T-cell (primary cell): ENCODE data around the gene PAPPA. TPM values are rescaled to one million over a fixed set of nuclear protein-coding genes. Genes with fewer than 3 reads are reported as not detected.

ENCODE experiments used
- ATAC-seq, 4 experiments: fragments of 200-7000 bp in 3 of 4; fragments of 150-1000 bp in 1 of 4; cut with Tn5 transposase; replicated peaks in 1 of 4; 1 replicate in 3 of 4; 2 replicates in 1 of 4; pipeline ENCODE4 v1.10.0; 2021; ENCODE audit warnings: moderate library complexity in 3 of 4, mild to moderate bottlenecking in 2 of 4, moderate number of reproducible peaks in 1 of 4
- CTCF ChIA-PET, 2 donors: fragments of 300-600 bp; sonication (Branson Sonifier 250); formaldehyde crosslinking; loops; one replicate each; lab custom pipeline; 2022; ENCODE audit warnings: antibody characterized with exemption in 2 of 2; lab: Charles Lee
- POLR2A ChIA-PET, 2 donors: fragments of 300-600 bp; sonication (Branson Sonifier 250); formaldehyde crosslinking; loops; one replicate each; lab custom pipeline; 2022; ENCODE audit warnings: antibody characterized with exemption in 2 of 2; lab: Charles Lee
- DNase-seq, 35 experiments: peaks; one replicate each; pipeline versions ENCODE4 v3.0.0 to v3.0.0-alpha.2; 2013 to 2023
- H3K27ac ChIP-seq: one replicate; pipeline ENCODE4 v1.5.1; 2013; ENCODE audit warnings: low read length
- H3K27me3 ChIP-seq, 2 experiments: replicated peaks in 1 of 2; 1 replicate in 1 of 2; 2 replicates in 1 of 2; pipeline versions ENCODE4 v1.6.1 to v1.7.0; 2013; ENCODE audit warnings: low read length in 1 of 2, mixed read lengths in 1 of 2; ENCODE audit not compliant: control insufficient read depth in 2 of 2, insufficient read depth in 2 of 2; ENCODE audit errors: extremely low read depth in 1 of 2
- H3K36me3 ChIP-seq, 2 donors: 1 replicate in 1 of 2; 2 replicates in 1 of 2; pipeline versions ENCODE4 v1.6.1 to v1.7.0; 2013; ENCODE audit warnings: low read length in 1 of 2; ENCODE audit not compliant: control insufficient read depth in 2 of 2, insufficient read depth in 1 of 2; ENCODE audit errors: extremely low read depth in 1 of 2
- H3K4me1 ChIP-seq, 2 experiments: 1 replicate in 1 of 2; 2 replicates in 1 of 2; pipeline versions ENCODE4 v1.6.1 to v1.7.0; 2013; ENCODE audit warnings: low read length in 2 of 2, mixed read lengths in 1 of 2; ENCODE audit not compliant: insufficient read depth in 2 of 2, control insufficient read depth in 1 of 2; ENCODE audit errors: extremely low read depth in 1 of 2
- H3K4me3 ChIP-seq, 2 donors: 1 replicate in 1 of 2; 2 replicates in 1 of 2; pipeline versions ENCODE4 v1.5.1 to v1.7.0; 2013; ENCODE audit warnings: mild to moderate bottlenecking in 2 of 2, low read length in 1 of 2, moderate library complexity in 1 of 2; ENCODE audit not compliant: control insufficient read depth in 1 of 2; ENCODE audit errors: extremely low read depth in 1 of 2
- H3K9me3 ChIP-seq: 2 replicates; pipeline ENCODE4 v1.7.0; 2013
- H3K27ac Mint-ChIP-seq, 2 donors: one replicate each; pipeline ENCODE4 v1.8.0; 2020 to 2021; ENCODE audit warnings: mild to moderate bottlenecking in 2 of 2, mixed read lengths in 2 of 2
- H3K27me3 Mint-ChIP-seq, 2 donors: one replicate each; pipeline ENCODE4 v1.8.0; 2021 to 2022; ENCODE audit warnings: mixed read lengths in 2 of 2
- H3K36me3 Mint-ChIP-seq: one replicate; pipeline ENCODE4 v1.8.0; 2021; ENCODE audit warnings: mixed read lengths
- H3K4me1 Mint-ChIP-seq, 3 donors: one replicate each; pipeline ENCODE4 v1.8.0; 2020 to 2022; ENCODE audit warnings: mixed read lengths in 3 of 3, mild to moderate bottlenecking in 1 of 3
- H3K4me3 Mint-ChIP-seq, 3 donors: one replicate each; pipeline ENCODE4 v1.8.0; 2020 to 2022; ENCODE audit warnings: mild to moderate bottlenecking in 3 of 3, mixed read lengths in 3 of 3, moderate library complexity in 3 of 3
- H3K9me3 Mint-ChIP-seq, 3 donors: one replicate each; pipeline ENCODE4 v1.8.0; 2020 to 2022; ENCODE audit warnings: mixed read lengths in 3 of 3
- WGBS: methylation state at CpG from one replicate; pipeline ENCODE4 v1.1.5; 2013; ENCODE audit warnings: missing lambda C conversion rate; ENCODE audit not compliant: insufficient coverage; 5-methylcytosine and 5-hydroxymethylcytosine counted together
- total RNA-seq, 35 experiments: library from RNA in 6 of 35; stranded (reverse) in 6 of 35; fragments of 120-200 nt in 1 of 35; gene quantifications; one replicate each; pipeline versions ENCODE4 v1.2.1 to v1.2.4 and lab custom pipeline; 2013 to 2026

PAPPA gene
- total RNA-seq, 5 donors from 2014 or later (not counting 1 experiment from before 2014, with no cell fraction given), result 0.03 to 0.09 (median 0.07) TPM; not detected in 2

GRCh38 chr9:116189683-116190082 is 36.1 kb downstream of the PAPPA start:
- H3K9me3 Mint-ChIP-seq, result peaks cover 0 to 10% (median 0%) of the 10 kb centered on the region in 3 donors
- H3K4me1 Mint-ChIP-seq, result no peaks in the 10 kb centered on the region
- ChIA-PET CTCF (no interaction called here), POLR2A (no interaction called here)
- Histone ChIP-seq H3K4me3 (no peak overlapping the region), H3K9me3 (no peaks in the 10 kb centered on the region), H3K4me1 (no peaks in the 10 kb centered on the region), H3K36me3 (no peaks in the 10 kb centered on the region), H3K27me3 (no peaks in the 10 kb centered on the region), H3K27ac (no peak overlapping the region)
- no peak overlapping the region for H3K4me3 Mint-ChIP-seq
- DNase-seq (no peak), ATAC-seq (no peak)
- no peak overlapping the region for H3K27ac Mint-ChIP-seq
- WGBS, result 22% methylated on average over 1 of the region's 5 CpGs
- no peaks in the 10 kb centered on the region for H3K36me3 Mint-ChIP-seq
- H3K27me3 Mint-ChIP-seq, result peaks cover 0 to 5% of the 10 kb centered on the region in 2 donors

- WGBS, result 79% methylated on average over 5 of the region's 6 CpGs
- H3K4me3 Mint-ChIP-seq, result no peak overlapping the region
- no peak overlapping the region for H3K27ac Mint-ChIP-seq
- no peaks in the 10 kb centered on the region for H3K36me3 Mint-ChIP-seq
- DNase-seq (no peak), ATAC-seq (no peak)
- H3K27me3 ChIP-seq, result no peaks in the 10 kb centered on the region
- H3K9me3 Mint-ChIP-seq, result peaks cover 0 to 10% (median 0%) of the 10 kb centered on the region in 3 donors
- H3K9me3 ChIP-seq, result no peaks in the 10 kb centered on the region
- no peaks in the 10 kb centered on the region for H3K4me1 Mint-ChIP-seq
- POLR2A ChIA-PET, result no interaction called here
- H3K27me3 Mint-ChIP-seq, result peaks cover 0 to 5% of the 10 kb centered on the region in 2 donors
- CTCF ChIA-PET, result interaction anchor here in 1 of 2 donors (0.6 kb wide), 1 partner anchor 358 kb away, joined by 3 read pairs; no protein-coding TSS in a partner anchor
- no peak overlapping the region for H3K27ac ChIP-seq
- H3K4me3 ChIP-seq, result no peak overlapping the region
- no peaks in the 10 kb centered on the region for H3K36me3 ChIP-seq
- H3K4me1 ChIP-seq, result no peaks in the 10 kb centered on the region
Measured at GRCh38 chr9:116190637-116191396, 37.2 kb downstream of the PAPPA start.

GRCh38 chr9:116191576-116192415 is 38.2 kb downstream of the PAPPA start:
- Histone ChIP-seq H3K27ac (no peak overlapping the region), H3K4me1 (no peaks in the 10 kb centered on the region), H3K4me3 (no peak overlapping the region), H3K36me3 (no peaks in the 10 kb centered on the region), H3K27me3 (no peaks in the 10 kb centered on the region), H3K9me3 (no peaks in the 10 kb centered on the region)
- Mint-ChIP-seq H3K27ac (no peak overlapping the region), H3K36me3 (no peaks in the 10 kb centered on the region), H3K4me3 (no peak overlapping the region), H3K9me3 (peaks cover 0 to 12% (median 0%) of the 10 kb centered on the region in 3 donors), H3K4me1 (no peaks in the 10 kb centered on the region), H3K27me3 (peaks cover 0 to 5% of the 10 kb centered on the region in 2 donors)
- POLR2A ChIA-PET, result no interaction called here
- no peak for DNase-seq
- no peak for ATAC-seq
- CTCF ChIA-PET, result interaction anchor here in 1 of 2 donors (0.6 kb wide), 1 partner anchor 357 kb away, joined by 3 read pairs; no protein-coding TSS in a partner anchor
- WGBS, result 60% methylated on average over 1 of the region's 2 CpGs

- no peak for DNase-seq
- H3K36me3 Mint-ChIP-seq, result no peaks in the 10 kb centered on the region
- H3K4me3 Mint-ChIP-seq, result no peak overlapping the region
- Histone ChIP-seq H3K4me1 (no peaks in the 10 kb centered on the region), H3K27me3 (no peaks in the 10 kb centered on the region), H3K4me3 (no peak overlapping the region), H3K27ac (no peak overlapping the region), H3K9me3 (no peaks in the 10 kb centered on the region), H3K36me3 (no peaks in the 10 kb centered on the region)
- H3K4me1 Mint-ChIP-seq, result no peaks in the 10 kb centered on the region
- ChIA-PET POLR2A (no interaction called here), CTCF (no interaction called here)
- peaks cover 0 to 10% of the 10 kb centered on the region in 2 donors for H3K27me3 Mint-ChIP-seq
- peaks cover 0 to 14% (median 0%) of the 10 kb centered on the region in 3 donors for H3K9me3 Mint-ChIP-seq
- no peak for ATAC-seq
- H3K27ac Mint-ChIP-seq, result no peak overlapping the region
Measured at GRCh38 chr9:116193636-116194035, 40.0 kb downstream of the PAPPA start.

- H3K4me1 ChIP-seq, result no peaks in the 10 kb centered on the region
- no CpG with 5 or more reads among the region's 2 CpGs for WGBS
- Mint-ChIP-seq H3K4me1 (no peaks in the 10 kb centered on the region), H3K27me3 (peaks cover 2 to 10% of the 10 kb centered on the region in 2 donors), H3K4me3 (no peak overlapping the region), H3K9me3 (peaks cover 0 to 17% (median 0%) of the 10 kb centered on the region in 3 donors), H3K27ac (no peak overlapping the region), H3K36me3 (no peaks in the 10 kb centered on the region)
- H3K27me3 ChIP-seq, result no peaks in the 10 kb centered on the region
- no peaks in the 10 kb centered on the region for H3K9me3 ChIP-seq
- POLR2A ChIA-PET, result no interaction called here
- no peak overlapping the region for H3K27ac ChIP-seq
- CTCF ChIA-PET, result no interaction called here
- DNase-seq, result no peak
- no peak overlapping the region for H3K4me3 ChIP-seq
- ATAC-seq, result no peak
- H3K36me3 ChIP-seq, result no peaks in the 10 kb centered on the region
Measured at GRCh38 chr9:116196806-116197205, 43.2 kb downstream of the PAPPA start.

GRCh38 chr9:116198344-116198743 is 44.8 kb downstream of the PAPPA start:
- no peaks in the 10 kb centered on the region for H3K4me1 Mint-ChIP-seq

More at GRCh38 chr9:116198344-116198743, 44.8 kb downstream of the PAPPA start:
- Histone ChIP-seq H3K27me3 (no peaks in the 10 kb centered on the region), H3K4me3 (no peak overlapping the region), H3K9me3 (no peaks in the 10 kb centered on the region), H3K4me1 (no peaks in the 10 kb centered on the region), H3K27ac (no peak overlapping the region), H3K36me3 (no peaks in the 10 kb centered on the region)
- no peak overlapping the region for H3K27ac Mint-ChIP-seq
- no peak overlapping the region for H3K4me3 Mint-ChIP-seq
- CTCF ChIA-PET, result no interaction called here
- peaks cover 0 to 14% (median 0%) of the 10 kb centered on the region in 3 donors for H3K9me3 Mint-ChIP-seq
- POLR2A ChIA-PET, result no interaction called here
- 94% methylated on average over 3 of the region's 4 CpGs for WGBS
- peaks cover 2 to 7% of the 10 kb centered on the region in 2 donors for H3K27me3 Mint-ChIP-seq
- H3K36me3 Mint-ChIP-seq, result no peaks in the 10 kb centered on the region
- DNase-seq (no peak), ATAC-seq (no peak)
